SW 1271 (cell line): ENCODE results near the gene FAM135A.
A peak's percentile ranks its signal among the peaks of the same experiment; 100 is the strongest.
"Not testable (repeated sequence)": the region's sequence is repeated elsewhere in the genome, so short reads cannot be mapped to it uniquely, and the experiment has no call there.

Experiments used
- DNase-seq, 2 experiments: peaks; one replicate each; lab custom pipeline; 2025; lab: John Stamatoyannopoulos, UW

Gene FAM135A

DNA sequence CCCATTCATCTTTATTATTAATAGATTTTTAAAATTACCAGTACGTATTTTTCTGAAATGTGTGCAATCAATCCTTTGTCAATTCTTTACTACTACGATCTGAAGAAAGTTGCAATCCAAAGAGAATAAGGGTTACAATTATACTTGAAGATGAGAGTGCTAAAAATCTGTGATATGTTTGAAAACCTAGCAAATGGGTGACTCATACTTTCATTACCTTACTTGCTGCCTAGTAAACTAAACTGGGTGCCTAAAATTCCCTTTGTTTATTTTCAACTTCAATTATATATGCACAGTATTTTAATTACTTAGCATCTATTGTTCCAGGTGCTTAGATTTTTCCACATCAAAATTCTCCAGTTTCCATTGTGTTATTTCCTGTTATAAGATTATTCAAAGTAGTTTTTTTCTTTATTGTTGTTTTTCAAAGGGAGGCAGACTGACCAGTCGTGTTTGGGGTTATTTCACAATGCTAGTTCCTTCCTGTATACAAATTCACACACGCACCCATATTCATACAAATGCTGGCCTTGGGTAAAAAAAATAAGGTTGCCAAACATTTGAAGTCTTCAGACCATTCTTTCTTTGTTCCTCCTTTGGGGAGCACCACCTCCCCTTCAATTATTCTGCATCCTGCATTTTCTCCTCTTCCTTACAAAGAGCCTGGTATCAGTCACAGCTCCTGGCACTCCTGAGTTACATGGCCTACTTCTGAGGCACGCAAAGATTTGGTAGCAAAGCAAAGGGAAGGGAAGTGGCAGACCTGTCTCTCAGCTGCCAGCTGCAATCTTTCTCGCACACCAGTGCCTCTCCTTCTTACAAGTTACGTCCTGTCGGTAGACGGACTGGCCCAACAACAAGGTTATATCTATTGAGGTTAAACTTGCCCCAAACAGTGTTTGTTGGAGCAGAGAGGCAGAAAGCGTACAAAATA, 16.2 kb upstream of the FAM135A start:
- no peak for DNase-seq

- peak; percentile 47 to 75 for DNase-seq
These were observed 14.3 kb upstream of the FAM135A start for GRCh38 chr6:70398783-70399728.

DNA sequence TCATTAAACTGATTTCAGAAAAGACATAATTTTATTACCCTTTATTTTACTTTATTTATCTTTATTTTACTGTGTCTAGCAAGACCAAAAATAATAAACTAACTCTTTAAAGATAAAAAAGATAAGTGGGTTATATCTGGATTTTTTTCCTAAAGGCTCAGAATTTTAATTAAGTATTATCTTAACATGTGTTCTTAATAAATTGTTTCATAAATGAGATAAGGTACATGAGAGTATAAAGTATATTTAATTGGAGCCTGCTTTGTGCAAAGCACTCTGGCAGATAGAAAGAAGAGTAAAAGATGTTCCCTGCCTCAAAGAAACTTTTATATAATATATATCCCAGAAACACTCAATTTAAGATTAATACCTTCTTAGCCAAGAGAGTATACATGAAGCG, 8.7 kb upstream of the FAM135A start:
- no peak for DNase-seq

DNA sequence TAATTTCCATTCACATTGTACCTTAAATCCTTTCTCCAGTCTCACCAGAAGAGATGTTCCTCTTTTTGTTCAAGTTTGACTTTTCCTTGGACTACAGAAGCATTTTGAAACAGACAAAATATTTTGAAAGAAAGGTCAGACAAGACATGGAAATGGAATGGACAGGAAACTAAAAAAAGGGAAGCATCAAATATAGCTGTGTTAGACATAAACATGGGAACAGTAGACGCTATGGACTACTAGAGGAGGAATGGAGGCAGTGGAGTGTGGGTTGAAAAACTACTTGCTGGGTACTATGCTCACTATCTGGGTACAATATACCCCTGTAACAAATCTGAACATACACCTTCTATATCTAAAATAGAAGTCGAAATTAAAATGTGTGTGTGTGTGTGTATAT, 4.1 kb upstream of the FAM135A start:
- DNase-seq: no peak

DNA sequence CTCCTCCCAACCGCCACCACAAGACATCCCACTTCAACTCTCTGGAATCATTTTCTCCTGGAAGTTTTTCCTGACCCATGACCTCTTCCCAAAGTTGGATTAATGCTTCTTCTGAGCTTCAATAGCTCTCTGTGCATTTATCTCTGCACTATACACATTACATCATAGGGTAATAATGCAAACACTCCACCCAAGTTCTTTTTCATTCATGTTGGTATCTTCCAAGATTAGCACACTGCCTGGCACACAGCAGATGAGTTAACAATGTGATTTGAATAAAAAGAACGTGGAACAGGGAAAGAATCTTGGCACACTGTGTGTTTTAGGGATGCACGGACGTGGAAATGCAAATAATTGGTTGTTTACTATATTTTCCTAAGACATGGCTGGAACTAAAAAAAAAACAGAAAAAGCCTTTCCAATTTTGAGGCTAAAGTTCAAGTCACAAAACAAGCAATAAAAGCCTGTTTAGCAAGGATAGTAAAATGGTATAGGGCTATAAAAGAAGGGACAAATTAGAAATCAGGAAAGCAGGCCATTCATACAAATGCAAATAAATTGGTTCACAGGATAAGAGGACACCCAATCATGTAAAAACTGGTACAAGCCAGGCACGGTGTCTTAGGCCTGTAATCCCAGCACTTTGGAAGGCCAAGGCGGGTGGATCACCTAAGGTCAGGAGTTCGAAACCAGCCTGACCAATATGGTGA, 1.6 kb upstream of the FAM135A start:
- DNase-seq: no peak

DNA sequence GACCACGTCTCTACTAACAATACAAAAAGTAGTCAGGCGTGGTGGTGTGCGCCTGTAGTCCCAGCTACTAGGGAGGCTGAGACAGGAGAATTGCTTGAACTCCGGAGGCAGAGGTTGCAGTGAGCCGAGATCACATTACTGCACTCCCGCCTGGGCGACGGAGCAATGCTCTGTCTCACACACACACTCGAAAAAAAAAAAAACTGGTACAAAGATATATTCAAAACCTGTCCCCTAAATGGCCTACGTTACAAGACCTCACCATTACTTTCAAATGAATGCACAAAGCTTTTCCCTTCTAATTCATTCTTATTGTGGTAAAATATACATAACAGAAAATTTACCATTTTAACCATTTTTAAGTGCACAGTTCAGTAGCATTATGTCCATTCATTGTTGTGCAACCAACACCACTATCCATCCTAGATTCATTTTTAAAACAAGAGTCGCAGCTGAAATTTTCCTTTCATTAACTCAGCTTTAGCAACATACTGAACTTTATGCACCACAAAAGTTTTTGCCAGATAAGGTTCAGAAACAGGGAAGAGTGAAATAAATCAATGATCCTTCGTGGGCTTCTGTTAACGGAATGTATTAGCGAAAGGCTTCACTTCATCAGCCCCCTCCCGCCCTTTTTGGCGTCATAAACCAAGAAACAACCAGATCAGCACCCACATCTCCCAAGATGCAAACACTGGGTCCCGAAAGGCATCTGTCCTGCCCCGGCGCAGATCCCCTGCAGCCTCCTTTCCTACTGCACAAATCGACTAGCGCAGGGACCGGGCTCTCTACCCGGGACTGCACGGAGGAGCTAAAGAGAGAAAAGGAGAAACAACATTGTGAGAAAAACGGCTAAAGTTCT, 825 bp upstream of the FAM135A start:
- no peak for DNase-seq

DNA sequence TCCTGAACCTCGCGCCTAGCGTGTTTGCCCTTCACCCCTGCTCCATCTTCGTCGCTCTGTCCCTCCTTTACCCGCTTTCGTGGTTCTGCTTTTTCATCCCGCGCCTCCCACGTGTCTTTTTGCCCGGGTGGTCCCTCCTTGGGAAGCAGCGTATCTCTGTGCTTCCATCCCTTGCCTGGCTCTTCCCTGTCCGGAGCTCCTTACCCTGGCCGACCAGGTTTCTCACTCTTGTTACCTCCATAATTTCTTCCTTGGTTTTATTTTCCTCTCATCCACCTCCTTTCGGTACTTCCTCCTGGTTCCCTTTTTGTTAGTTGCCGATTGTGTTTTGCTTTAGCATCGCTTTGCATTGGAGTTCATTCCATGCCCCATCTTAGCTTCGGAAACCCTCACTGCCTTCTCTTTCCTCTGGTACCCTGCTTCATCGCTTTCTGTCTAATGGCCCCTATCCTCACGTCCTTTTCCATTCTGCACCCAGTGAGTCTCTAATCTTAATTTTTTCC, 735 bp downstream of the FAM135A start:
- peak in 1 of 2 experiments; percentile 41 for DNase-seq

DNA sequence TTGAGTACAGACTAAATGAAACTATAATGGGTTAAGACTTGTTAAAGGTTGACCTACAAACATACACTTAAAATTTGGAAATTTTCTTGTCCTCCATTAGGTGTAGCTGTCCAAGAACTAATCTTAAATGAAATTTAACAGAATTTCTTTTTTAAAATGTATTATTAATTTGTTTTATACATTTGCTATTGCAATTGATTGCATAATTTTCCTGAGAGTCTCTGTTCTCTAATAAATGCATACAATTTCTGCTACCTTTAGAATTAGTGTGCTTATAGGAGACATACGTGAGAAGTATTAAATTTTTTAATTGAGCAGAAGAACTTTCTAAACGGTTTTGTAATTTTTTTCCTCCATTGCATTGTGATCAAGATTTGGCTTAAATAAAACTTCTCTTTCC, 1.5 kb downstream of the FAM135A start:
- DNase-seq: no peak

DNA sequence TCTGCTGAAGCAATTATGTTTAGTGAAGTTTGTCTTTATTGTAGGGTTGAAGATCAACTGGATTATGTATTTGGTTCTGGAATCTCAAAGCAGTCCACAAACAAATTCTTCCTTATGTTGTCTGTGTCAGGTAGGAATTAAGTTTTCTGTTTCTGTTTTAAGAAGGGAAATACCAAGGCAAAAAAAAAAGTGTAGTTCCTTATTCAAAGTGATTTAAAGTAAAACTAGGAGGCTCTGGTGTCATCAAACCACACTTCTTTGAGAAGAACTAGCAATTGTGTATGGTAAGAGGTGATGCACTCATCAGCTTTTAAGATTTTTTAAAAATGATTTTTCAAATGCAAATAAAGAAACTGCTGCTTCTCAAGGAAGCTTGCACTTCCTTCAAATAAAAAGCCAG, 1.9 kb downstream of the FAM135A start:
- DNase-seq: no peak

- no peak for DNase-seq
These were observed 2.4 kb downstream of the FAM135A start for GRCh38 chr6:70415660-70416059.

DNA sequence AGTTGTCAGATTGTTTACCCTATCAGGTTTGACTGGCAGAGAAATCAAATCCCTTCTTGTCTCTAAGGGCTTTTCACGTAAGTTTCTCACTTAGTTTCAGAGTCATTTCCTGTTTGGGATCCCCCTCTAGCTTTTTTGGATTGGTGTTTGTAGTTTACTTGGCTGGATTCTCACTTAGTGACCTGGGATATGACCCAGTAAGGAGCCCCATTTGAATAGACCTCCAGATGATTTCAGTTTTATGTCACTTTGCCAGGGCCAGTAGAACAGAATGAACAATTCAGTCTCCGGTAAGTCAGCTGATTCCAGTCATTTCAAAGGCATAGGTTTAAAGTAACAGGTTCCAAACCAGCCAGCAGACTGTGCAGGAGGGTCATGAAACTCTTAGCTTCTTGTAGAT, 8.2 kb downstream of the FAM135A start:
- no peak for DNase-seq

DNA sequence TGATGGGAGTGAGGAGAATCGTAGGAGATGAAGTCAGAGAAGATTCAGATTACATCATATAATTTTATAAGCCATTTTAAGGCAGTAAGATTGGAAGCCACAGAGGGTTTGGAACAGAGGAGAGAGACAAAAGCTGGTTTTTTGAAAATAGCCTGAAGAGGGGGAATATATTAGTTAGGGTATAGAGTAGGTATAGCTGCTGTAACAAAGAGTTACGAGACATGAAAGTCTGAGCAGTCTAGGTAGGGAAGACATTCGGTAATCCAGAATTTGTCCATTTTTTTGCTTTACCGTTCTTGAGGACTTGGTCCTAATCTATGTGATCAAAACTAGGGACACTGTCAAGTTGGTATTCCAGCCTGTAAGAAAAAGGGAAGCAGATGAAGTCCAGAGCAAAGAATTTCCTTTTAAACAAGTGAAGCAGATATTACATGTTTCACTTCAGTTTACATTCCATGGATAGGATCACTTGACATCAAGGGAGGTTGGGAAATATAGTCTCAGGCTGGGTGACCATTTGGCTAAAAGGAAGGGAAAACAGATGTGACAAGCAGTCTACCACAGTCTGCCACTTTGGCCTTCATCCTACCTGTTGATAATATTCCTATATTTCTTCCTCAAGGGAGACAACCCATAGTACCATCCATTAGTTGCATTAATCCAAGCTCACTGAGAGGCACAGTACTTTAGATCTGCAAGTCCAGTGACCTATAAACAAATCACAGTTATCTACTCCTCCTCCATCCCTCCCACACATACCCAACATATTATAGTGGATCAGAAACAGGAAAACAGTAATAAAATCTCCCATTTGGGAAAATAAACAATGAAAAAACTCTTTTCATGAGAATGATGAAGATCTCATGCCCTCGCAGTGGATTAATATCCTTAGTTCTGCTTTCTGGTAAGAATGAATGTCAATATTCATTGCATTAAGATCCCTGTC, 10.2 kb downstream of the FAM135A start:
- no peak for DNase-seq

- no peak for DNase-seq
These were observed 11.0 kb downstream of the FAM135A start for GRCh38 chr6:70424291-70424690.

DNA sequence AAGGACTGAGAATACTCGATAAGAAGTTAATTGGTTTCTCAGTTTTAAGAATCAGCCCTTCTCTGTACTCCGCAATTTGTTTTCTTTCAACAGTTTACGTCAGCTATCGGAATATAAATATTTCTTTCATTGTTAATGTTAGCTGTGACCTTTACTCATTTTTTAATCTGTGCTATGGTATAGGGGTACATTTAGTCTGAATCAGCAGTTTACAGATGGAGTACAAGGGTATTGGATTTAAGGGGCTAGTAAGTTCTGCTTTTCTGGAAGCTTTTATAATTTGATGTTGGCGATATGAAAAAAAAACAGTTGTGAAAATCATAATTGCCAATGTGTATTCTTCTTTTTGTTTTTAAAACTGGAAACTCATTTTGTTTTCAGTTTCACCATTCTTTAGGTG, 23.0 kb downstream of the FAM135A start:
- no peak for DNase-seq

GRCh38 chr6:70445001-70445400, 31.7 kb downstream of the FAM135A start:
- no peak for DNase-seq

- DNase-seq: not testable (repeated sequence)
These were observed 34.2 kb downstream of the FAM135A start for GRCh38 chr6:70447343-70448070.

GRCh38 chr6:70453899-70454298, 40.6 kb downstream of the FAM135A start:
- DNase-seq: not testable (repeated sequence)

- no peak for DNase-seq
These were observed 43.4 kb downstream of the FAM135A start for GRCh38 chr6:70456735-70457134.

DNA sequence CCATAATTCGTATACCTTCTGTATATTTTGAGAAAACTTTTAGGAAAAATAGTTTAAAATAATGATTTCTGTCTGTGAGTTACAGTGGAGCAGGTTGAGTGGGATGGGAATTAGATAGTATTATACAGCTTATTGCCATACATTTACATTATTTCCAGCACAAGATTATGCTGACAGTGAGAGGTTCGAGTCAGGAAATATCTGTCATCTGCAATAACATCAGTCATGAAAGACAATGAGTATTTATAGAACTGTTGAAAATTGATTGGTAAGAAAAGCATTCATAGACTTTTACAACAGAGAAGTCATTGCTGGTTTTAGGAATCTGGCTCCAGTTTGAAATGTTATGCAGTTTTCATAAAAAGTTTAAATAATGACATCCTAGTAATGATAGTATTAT, 45.9 kb downstream of the FAM135A start:
- no peak for DNase-seq
